ENCODE results near the gene BARHL2.

BARHL2 gene

GRCh38 chr1:90708826-90709225 is 8.3 kb downstream of the BARHL2 start:
- DNase-seq: no peak

GRCh38 chr1:90708236-90708786 is 8.8 kb downstream of the BARHL2 start:
- no peak for DNase-seq

GRCh38 chr1:90707363-90707710 is 9.8 kb downstream of the BARHL2 start:
- DNase-seq: no peak

GRCh38 chr1:90706437-90707362 is 10.4 kb downstream of the BARHL2 start:
- DNase-seq: no peak

- no peak for DNase-seq
Observed at GRCh38 chr1:90705956-90706355, 11.1 kb downstream of the BARHL2 start.

- DNase-seq: no peak
Observed at GRCh38 chr1:90704817-90705216, 12.3 kb downstream of the BARHL2 start.

GRCh38 chr1:90694846-90695245 is 22.3 kb downstream of the BARHL2 start:
- no peak for DNase-seq

GRCh38 chr1:90687747-90688146 is 29.4 kb downstream of the BARHL2 start:
- DNase-seq: no peak

- no peak for DNase-seq
Observed at GRCh38 chr1:90675161-90675847, 41.8 kb downstream of the BARHL2 start.

GRCh38 chr1:90671741-90672140 is 45.4 kb downstream of the BARHL2 start:
- no peak for DNase-seq

GRCh38 chr1:90671251-90671650 is 45.9 kb downstream of the BARHL2 start:
- DNase-seq: no peak
